NT2/D1 (cell line): Measurements from ENCODE around the gene RPL37.
"Not testable (repeated sequence)": the region's sequence is repeated elsewhere in the genome, so short reads cannot be mapped to it uniquely, and the experiment has no call there.

Experiments
- SUZ12 ChIP-seq: IDR thresholded peaks from 2 replicates; pipeline ENCODE4 v1.6.1; 2011; ENCODE audit not compliant: insufficient read length, insufficient read depth; ENCODE audit errors: extremely low read depth
- YY1 ChIP-seq: IDR thresholded peaks from 2 replicates; pipeline ENCODE4 v1.6.1; 2011; ENCODE audit not compliant: insufficient read length, insufficient read depth

- TF ChIP-seq YY1, SUZ12: not testable (repeated sequence)
These were observed 30.0 kb upstream of the RPL37 start for GRCh38 chr5:40865004-40865403.
